Measurements from ENCODE around the gene FGF22. TPM values are rescaled to one million over a fixed set of nuclear protein-coding genes. Genes with fewer than 3 reads are reported as not detected.
A peak's percentile ranks its signal among the peaks of the same experiment; 100 is the strongest.
"Not testable (repeated sequence)": the region's sequence is repeated elsewhere in the genome, so short reads cannot be mapped to it uniquely, and the experiment has no call there.

Gene FGF22
- total RNA-seq, 1 donor, result not detected

GRCh38 chr19:625257-625656, 14.4 kb upstream of the FGF22 start:
- no peak overlapping the region for H2AFZ ChIP-seq (ENCODE audit: low read length)
- TF ChIP-seq, protein P1, sequence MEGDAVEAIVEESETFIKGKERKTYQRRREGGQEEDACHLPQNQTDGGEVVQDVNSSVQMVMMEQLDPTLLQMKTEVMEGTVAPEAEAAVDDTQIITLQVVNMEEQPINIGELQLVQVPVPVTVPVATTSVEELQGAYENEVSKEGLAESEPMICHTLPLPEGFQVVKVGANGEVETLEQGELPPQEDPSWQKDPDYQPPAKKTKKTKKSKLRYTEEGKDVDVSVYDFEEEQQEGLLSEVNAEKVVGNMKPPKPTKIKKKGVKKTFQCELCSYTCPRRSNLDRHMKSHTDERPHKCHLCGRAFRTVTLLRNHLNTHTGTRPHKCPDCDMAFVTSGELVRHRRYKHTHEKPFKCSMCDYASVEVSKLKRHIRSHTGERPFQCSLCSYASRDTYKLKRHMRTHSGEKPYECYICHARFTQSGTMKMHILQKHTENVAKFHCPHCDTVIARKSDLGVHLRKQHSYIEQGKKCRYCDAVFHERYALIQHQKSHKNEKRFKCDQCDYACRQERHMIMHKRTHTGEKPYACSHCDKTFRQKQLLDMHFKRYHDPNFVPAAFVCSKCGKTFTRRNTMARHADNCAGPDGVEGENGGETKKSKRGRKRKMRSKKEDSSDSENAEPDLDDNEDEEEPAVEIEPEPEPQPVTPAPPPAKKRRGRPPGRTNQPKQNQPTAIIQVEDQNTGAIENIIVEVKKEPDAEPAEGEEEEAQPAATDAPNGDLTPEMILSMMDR (IDR thresholded peaks at IDR 0.05; ENCODE audit: extremely low read depth, low read depth, low read length), result no peak
- H3K36me3 ChIP-seq (ENCODE audit: insufficient read depth, low read length), result peaks cover 17% of the 10 kb centered on the region
- no peak overlapping the region for H3K4me3 ChIP-seq (ENCODE audit: insufficient read depth, low read length)
- no peaks in the 10 kb centered on the region for H3K9me3 ChIP-seq (ENCODE audit: low read depth, low read length)
- H3K27me3 ChIP-seq (ENCODE audit: insufficient read depth, low read length), result no peaks in the 10 kb centered on the region
- no peak overlapping the region for H3K4me2 ChIP-seq (ENCODE audit: insufficient read depth, low read length)
- H3K79me2 ChIP-seq (ENCODE audit: insufficient read depth, low read length), result peaks cover 3% of the 10 kb centered on the region
- H3K4me1 ChIP-seq (ENCODE audit: insufficient read depth, low read length), result peaks cover 6% of the 10 kb centered on the region
- no peak overlapping the region for H3K27ac ChIP-seq (ENCODE audit: low read depth, low read length)
- no peak for DNase-seq (ENCODE audit: insufficient read length, low spot score, missing footprints)
- peaks cover 19% of the 10 kb centered on the region for H4K20me1 ChIP-seq (ENCODE audit: insufficient read depth, low read length)

GRCh38 chr19:626566-626965, 13.1 kb upstream of the FGF22 start:
- not testable (repeated sequence) for H3K9me3 ChIP-seq (ENCODE audit: low read depth, low read length); H3K27ac ChIP-seq (ENCODE audit: low read depth, low read length); DNase-seq (ENCODE audit: insufficient read length, low spot score, missing footprints); H3K4me1 ChIP-seq (ENCODE audit: insufficient read depth, low read length); H3K4me2 ChIP-seq (ENCODE audit: insufficient read depth, low read length); H3K4me3 ChIP-seq (ENCODE audit: insufficient read depth, low read length); H3K27me3 ChIP-seq (ENCODE audit: insufficient read depth, low read length); H3K79me2 ChIP-seq (ENCODE audit: insufficient read depth, low read length); H2AFZ ChIP-seq (ENCODE audit: low read length)
- Histone ChIP-seq H3K36me3 (ENCODE audit: insufficient read depth, low read length) (peaks cover 17% of the 10 kb centered on the region), H4K20me1 (ENCODE audit: insufficient read depth, low read length) (peaks cover 19% of the 10 kb centered on the region)

DNA sequence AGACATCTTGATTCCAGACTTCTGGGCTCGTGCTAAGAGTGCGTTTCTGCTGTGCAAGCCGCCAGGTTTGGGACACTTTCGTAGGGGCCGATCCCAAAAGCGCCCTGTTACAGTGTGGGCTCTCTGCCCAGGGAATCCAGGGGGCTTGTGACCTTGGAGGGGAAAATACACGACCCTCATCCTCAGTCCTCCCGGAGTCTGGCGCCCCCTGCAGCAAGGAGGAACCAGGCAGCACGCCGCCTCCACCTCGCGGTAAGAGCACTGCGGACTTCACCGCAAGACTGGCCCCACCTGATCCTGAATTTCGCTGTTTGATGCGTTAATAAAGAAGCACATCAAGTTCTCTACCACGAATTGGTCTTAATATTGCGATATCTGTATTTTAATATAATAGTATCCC, 11.5 kb upstream of the FGF22 start:
- TF ChIP-seq, protein P1 (IDR thresholded peaks at IDR 0.05; ENCODE audit: extremely low read depth, low read depth, low read length), result peak; percentile 18
- Histone ChIP-seq H2AFZ (ENCODE audit: low read length) (no peak overlapping the region), H3K4me3 (ENCODE audit: insufficient read depth, low read length) (no peak overlapping the region), H3K27ac (ENCODE audit: low read depth, low read length) (no peak overlapping the region), H3K4me1 (ENCODE audit: insufficient read depth, low read length) (peaks cover 15% of the 10 kb centered on the region), H3K9me3 (ENCODE audit: low read depth, low read length) (no peaks in the 10 kb centered on the region), H4K20me1 (ENCODE audit: insufficient read depth, low read length) (peaks cover 23% of the 10 kb centered on the region), H3K36me3 (ENCODE audit: insufficient read depth, low read length) (peaks cover 13% of the 10 kb centered on the region), H3K27me3 (ENCODE audit: insufficient read depth, low read length) (no peaks in the 10 kb centered on the region), H3K79me2 (ENCODE audit: insufficient read depth, low read length) (peaks cover 17% of the 10 kb centered on the region), H3K4me2 (ENCODE audit: insufficient read depth, low read length) (no peak overlapping the region)
- no peak for DNase-seq (ENCODE audit: insufficient read length, low spot score, missing footprints)

DNA sequence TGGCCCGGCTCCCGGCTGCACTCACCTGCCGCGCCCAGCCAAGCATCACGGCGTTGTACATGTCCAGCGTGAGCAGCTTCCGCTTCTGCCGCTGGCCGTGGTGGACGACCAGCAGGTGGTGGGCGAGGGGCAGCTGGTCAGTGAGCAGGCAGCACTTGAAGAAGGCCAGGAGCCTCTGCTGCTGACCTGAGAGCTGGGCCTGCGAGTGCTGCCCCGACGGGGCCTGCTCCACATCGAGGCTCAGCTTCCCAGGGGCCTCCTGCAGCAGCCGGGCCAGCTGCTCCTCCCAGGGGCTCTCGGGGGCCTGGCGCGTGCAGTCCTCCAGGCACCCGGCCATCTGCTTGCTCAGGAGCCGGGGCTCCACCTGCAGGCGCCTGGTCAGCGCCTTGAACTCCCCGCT, 10.2 kb upstream of the FGF22 start:
- DNase-seq (ENCODE audit: insufficient read length, low spot score, missing footprints); H3K9me3 ChIP-seq (ENCODE audit: low read depth, low read length); H3K4me2 ChIP-seq (ENCODE audit: insufficient read depth, low read length); H3K27ac ChIP-seq (ENCODE audit: low read depth, low read length); H2AFZ ChIP-seq (ENCODE audit: low read length); H3K27me3 ChIP-seq (ENCODE audit: insufficient read depth, low read length); H3K4me3 ChIP-seq (ENCODE audit: insufficient read depth, low read length): not testable (repeated sequence)
- H3K36me3 ChIP-seq (ENCODE audit: insufficient read depth, low read length), result peaks cover 13% of the 10 kb centered on the region
- H3K79me2 ChIP-seq (ENCODE audit: insufficient read depth, low read length), result peaks cover 22% of the 10 kb centered on the region
- peaks cover 17% of the 10 kb centered on the region for H4K20me1 ChIP-seq (ENCODE audit: insufficient read depth, low read length)
- H3K4me1 ChIP-seq (ENCODE audit: insufficient read depth, low read length), result peaks cover 16% of the 10 kb centered on the region

DNA sequence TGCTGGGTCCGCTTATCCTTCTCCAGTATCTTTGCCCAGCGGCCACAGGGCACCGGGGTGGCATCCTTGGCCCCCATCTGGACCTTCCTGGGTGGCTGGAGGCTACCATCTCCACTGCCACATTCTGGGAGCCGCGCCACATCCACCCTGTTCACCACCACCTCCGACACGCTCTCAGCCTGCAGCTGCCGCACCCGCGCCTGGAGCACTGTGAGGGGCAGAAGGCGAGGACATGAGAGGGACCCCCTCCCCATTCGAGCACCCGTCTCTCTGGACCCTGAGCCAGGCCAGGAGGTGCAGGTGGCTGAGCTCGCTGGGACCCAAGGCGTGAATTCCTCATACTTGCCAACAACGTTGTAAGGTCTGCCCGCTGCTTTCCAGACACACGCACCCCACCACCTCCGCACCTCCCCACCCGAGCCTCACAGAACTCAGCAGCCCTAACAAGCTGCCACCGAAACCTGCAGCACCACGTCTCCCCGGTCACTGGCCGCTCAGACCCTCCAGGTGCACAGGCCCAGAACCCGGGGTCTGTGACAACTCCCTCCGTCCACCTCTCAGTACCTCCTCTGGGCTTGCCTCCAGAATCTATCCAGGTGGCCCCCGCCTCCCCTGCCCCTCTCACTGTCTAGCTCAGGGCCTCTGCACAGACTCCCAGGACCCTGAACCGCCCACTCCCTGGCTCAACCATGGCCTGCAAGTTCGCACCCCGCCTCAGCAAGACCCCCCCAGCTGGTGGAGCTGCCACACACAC, 9.5 kb upstream of the FGF22 start:
- no peak overlapping the region for H2AFZ ChIP-seq (ENCODE audit: low read length)
- H3K9me3 ChIP-seq (ENCODE audit: low read depth, low read length), result no peaks in the 10 kb centered on the region
- no peaks in the 10 kb centered on the region for H3K27me3 ChIP-seq (ENCODE audit: insufficient read depth, low read length)
- TF ChIP-seq, protein P1 (IDR thresholded peaks at IDR 0.05; ENCODE audit: extremely low read depth, low read depth, low read length), result no peak
- H4K20me1 ChIP-seq (ENCODE audit: insufficient read depth, low read length), result peaks cover 12% of the 10 kb centered on the region
- DNase-seq (ENCODE audit: insufficient read length, low spot score, missing footprints), result no peak
- peaks cover 16% of the 10 kb centered on the region for H3K4me1 ChIP-seq (ENCODE audit: insufficient read depth, low read length)
- H3K4me3 ChIP-seq (ENCODE audit: insufficient read depth, low read length), result no peak overlapping the region
- no peak overlapping the region for H3K4me2 ChIP-seq (ENCODE audit: insufficient read depth, low read length)
- peaks cover 10% of the 10 kb centered on the region for H3K36me3 ChIP-seq (ENCODE audit: insufficient read depth, low read length)
- H3K27ac ChIP-seq (ENCODE audit: low read depth, low read length), result no peak overlapping the region
- peaks cover 22% of the 10 kb centered on the region for H3K79me2 ChIP-seq (ENCODE audit: insufficient read depth, low read length)
